ENCODE measurements around the gene PPARG. TPM values are rescaled to one million over a fixed set of nuclear protein-coding genes. Genes with fewer than 3 reads are reported as not detected.

PPARG gene
- total and polyA plus RNA-seq, 2 of the 13 experiments (the other 11 are each of a cell fraction or from before 2014, with no cell fraction given): 13.9 to 58.3 TPM

GRCh38 chr3:12444582-12445471 is 156.0 kb downstream of the PPARG start (continued):
- TF ChIP-seq ZNF292 (CRISPR knock-in tag; IDR thresholded peaks at IDR 0.05; ENCODE audit: borderline replicate concordance, low read depth) (0 out of 2 replicates have a peak, but pooled peaks have one; percentile 55), HNRNPK (IDR thresholded peaks at IDR 0.05; ENCODE audit: low read depth, low read length, poor library complexity, severe bottlenecking) (no peak), ZNF619 (CRISPR knock-in tag; IDR thresholded peaks at IDR 0.05) (no peak), KDM2A (CRISPR knock-in tag; IDR thresholded peaks at IDR 0.05; ENCODE audit: borderline replicate concordance, low read depth) (no peak; the same call in 1 of the 2 replicates), FIP1L1 (IDR thresholded peaks at IDR 0.05; ENCODE audit: borderline replicate concordance, insufficient read depth, low read depth, low read length) (no peak), ZNF280D (CRISPR knock-in tag; IDR thresholded peaks at IDR 0.05) (no peak), GZF1 (CRISPR knock-in tag; IDR thresholded peaks at IDR 0.05) (no peak), SP1 (IDR thresholded peaks at IDR 0.05) (no peak), SP1 (CRISPR knock-in tag; IDR thresholded peaks at IDR 0.05) (no peak), ATF7-NPFF (CRISPR knock-in tag; IDR thresholded peaks at IDR 0.05; ENCODE audit: low read depth) (peak; percentile 49), ZNF788 (CRISPR knock-in tag; IDR thresholded peaks at IDR 0.05; ENCODE audit: borderline replicate concordance) (0 out of 2 replicates have a peak, but pooled peaks have one; percentile 18), ATAD3A (CRISPR knock-in tag; IDR thresholded peaks at IDR 0.05) (no peak), ZNF547 (CRISPR knock-in tag; IDR thresholded peaks at IDR 0.05) (no peak; the same call in 1 of the 2 replicates), GATA4 (IDR thresholded peaks at IDR 0.05; ENCODE audit: borderline replicate concordance, low read depth) (no peak; the same call in 1 of the 2 replicates), ZNF768 (CRISPR knock-in tag; IDR thresholded peaks at IDR 0.05) (0 out of 2 replicates have a peak, but pooled peaks have one; percentile 15), RNF2 (conservative IDR thresholded peaks at IDR 0.05; ENCODE audit: low read depth) (no peak)
- TF ChIP-seq, protein P1, sequence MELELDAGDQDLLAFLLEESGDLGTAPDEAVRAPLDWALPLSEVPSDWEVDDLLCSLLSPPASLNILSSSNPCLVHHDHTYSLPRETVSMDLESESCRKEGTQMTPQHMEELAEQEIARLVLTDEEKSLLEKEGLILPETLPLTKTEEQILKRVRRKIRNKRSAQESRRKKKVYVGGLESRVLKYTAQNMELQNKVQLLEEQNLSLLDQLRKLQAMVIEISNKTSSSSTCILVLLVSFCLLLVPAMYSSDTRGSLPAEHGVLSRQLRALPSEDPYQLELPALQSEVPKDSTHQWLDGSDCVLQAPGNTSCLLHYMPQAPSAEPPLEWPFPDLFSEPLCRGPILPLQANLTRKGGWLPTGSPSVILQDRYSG (CRISPR knock-in tag; IDR thresholded peaks at IDR 0.05): no peak
- TF ChIP-seq, protein P2, sequence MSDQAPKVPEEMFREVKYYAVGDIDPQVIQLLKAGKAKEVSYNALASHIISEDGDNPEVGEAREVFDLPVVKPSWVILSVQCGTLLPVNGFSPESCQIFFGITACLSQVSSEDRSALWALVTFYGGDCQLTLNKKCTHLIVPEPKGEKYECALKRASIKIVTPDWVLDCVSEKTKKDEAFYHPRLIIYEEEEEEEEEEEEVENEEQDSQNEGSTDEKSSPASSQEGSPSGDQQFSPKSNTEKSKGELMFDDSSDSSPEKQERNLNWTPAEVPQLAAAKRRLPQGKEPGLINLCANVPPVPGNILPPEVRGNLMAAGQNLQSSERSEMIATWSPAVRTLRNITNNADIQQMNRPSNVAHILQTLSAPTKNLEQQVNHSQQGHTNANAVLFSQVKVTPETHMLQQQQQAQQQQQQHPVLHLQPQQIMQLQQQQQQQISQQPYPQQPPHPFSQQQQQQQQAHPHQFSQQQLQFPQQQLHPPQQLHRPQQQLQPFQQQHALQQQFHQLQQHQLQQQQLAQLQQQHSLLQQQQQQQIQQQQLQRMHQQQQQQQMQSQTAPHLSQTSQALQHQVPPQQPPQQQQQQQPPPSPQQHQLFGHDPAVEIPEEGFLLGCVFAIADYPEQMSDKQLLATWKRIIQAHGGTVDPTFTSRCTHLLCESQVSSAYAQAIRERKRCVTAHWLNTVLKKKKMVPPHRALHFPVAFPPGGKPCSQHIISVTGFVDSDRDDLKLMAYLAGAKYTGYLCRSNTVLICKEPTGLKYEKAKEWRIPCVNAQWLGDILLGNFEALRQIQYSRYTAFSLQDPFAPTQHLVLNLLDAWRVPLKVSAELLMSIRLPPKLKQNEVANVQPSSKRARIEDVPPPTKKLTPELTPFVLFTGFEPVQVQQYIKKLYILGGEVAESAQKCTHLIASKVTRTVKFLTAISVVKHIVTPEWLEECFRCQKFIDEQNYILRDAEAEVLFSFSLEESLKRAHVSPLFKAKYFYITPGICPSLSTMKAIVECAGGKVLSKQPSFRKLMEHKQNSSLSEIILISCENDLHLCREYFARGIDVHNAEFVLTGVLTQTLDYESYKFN (CRISPR knock-in tag; conservative IDR thresholded peaks at IDR 0.05): peak; percentile 92
- TF ChIP-seq, protein P3, sequence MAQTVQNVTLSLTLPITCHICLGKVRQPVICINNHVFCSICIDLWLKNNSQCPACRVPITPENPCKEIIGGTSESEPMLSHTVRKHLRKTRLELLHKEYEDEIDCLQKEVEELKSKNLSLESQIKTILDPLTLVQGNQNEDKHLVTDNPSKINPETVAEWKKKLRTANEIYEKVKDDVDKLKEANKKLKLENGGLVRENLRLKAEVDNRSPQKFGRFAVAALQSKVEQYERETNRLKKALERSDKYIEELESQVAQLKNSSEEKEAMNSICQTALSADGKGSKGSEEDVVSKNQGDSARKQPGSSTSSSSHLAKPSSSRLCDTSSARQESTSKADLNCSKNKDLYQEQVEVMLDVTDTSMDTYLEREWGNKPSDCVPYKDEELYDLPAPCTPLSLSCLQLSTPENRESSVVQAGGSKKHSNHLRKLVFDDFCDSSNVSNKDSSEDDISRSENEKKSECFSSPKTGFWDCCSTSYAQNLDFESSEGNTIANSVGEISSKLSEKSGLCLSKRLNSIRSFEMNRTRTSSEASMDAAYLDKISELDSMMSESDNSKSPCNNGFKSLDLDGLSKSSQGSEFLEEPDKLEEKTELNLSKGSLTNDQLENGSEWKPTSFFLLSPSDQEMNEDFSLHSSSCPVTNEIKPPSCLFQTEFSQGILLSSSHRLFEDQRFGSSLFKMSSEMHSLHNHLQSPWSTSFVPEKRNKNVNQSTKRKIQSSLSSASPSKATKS (CRISPR knock-in tag; IDR thresholded peaks at IDR 0.05): no peak

Data from HepG2 (cell line).